Kidney (tissue), 14 donors: ENCODE results near the gene BDKRB2. TPM values are rescaled to one million over a fixed set of nuclear protein-coding genes. Genes with fewer than 3 reads are reported as not detected.

Experiments used
- DNase-seq, 5 donors: peaks; one replicate each; pipeline ENCODE4 v3.0.0-alpha.2; 2013 to 2020
- FAIRE-seq: peaks from 2 replicates; lab custom pipeline; 2012; peaks lifted over from hg19 to GRCh38; lab: Jason Lieb, UNC
- H3K27ac ChIP-seq, 2 donors: one replicate each; pipeline ENCODE4 v1.7.0; 2013; ENCODE audit warnings: low read depth in 2 of 2, low read length in 2 of 2, inconsistent platforms in 1 of 2
- H3K27me3 ChIP-seq: one replicate; pipeline ENCODE4 v1.7.1; 2013; ENCODE audit warnings: low read length, inconsistent platforms; ENCODE audit not compliant: control insufficient read depth, insufficient read depth
- H3K36me3 ChIP-seq, 3 donors: one replicate each; pipeline versions ENCODE4 v1.7.0 to v1.7.1; 2013; ENCODE audit warnings: low read length in 3 of 3, control low read depth in 1 of 3, inconsistent platforms in 1 of 3; ENCODE audit not compliant: insufficient read depth in 3 of 3, control insufficient read depth in 2 of 3
- H3K4me1 ChIP-seq, 3 donors: one replicate each; pipeline versions ENCODE4 v1.7.0 to v1.7.1; 2013; ENCODE audit warnings: low read length in 3 of 3, inconsistent platforms in 1 of 3, low read depth in 1 of 3; ENCODE audit not compliant: control insufficient read depth in 2 of 3, insufficient read depth in 2 of 3
- H3K4me3 ChIP-seq, 3 donors: one replicate each; pipeline versions ENCODE4 v1.7.0 to v1.8.1; 2013; ENCODE audit warnings: low read length in 3 of 3, control low read depth in 1 of 3, inconsistent platforms in 1 of 3
- H3K9ac ChIP-seq, 3 donors: one replicate each; pipeline versions ENCODE4 v1.7.0 to v1.7.1; 2013; ENCODE audit warnings: low read length in 3 of 3, control low read depth in 1 of 3, inconsistent platforms in 1 of 3
- H3K9me3 ChIP-seq, 3 donors: one replicate each; pipeline versions ENCODE4 v1.7.0 to v1.7.1; 2013; ENCODE audit warnings: low read length in 3 of 3, control low read depth in 1 of 3, inconsistent platforms in 1 of 3; ENCODE audit not compliant: control insufficient read depth in 2 of 3, insufficient read depth in 1 of 3
- CTCF ChIP-seq: IDR thresholded peaks from 3 replicates; pipeline ENCODE4 v1.5.1; 2012; ENCODE audit warnings: mild to moderate bottlenecking, moderate library complexity, borderline replicate concordance; ENCODE audit not compliant: insufficient read depth; ENCODE audit errors: extremely low read depth
- intact Hi-C: fragments of 100-400 bp; cut with DNase I; formaldehyde crosslinking; loops from one replicate; pipeline ENCODE4 v1.11.1; 2022
- polyA plus RNA-seq: library from polyadenylated mRNA; stranded (reverse); fragments of 350-450 nt; fragmentation: Illumina TruSeq; extraction: RNeasy Lipid Tissue Mini Kit (QIAGEN cat#74804); gene quantifications from one replicate; pipeline ENCODE4 v1.2.3, GENCODE V29; 2014; ENCODE audit warnings: low read depth, low replicate concordance; ENCODE audit not compliant: insufficient read depth
- total RNA-seq: library from RNA; stranded (reverse); fragmentation: NEBNext Ultra II Directional; extraction: Animal tissue kit (Norgen Biotek cat#: 25700); gene quantifications from one replicate; pipeline ENCODE4 v1.2.1, GENCODE V29; 2021
- donor health status: control.
- donor health status: control.
- donor health status: control.
- donor health status: control.
- donor health status: control.
- donor health status: DM: yes; HTN: yes; CAD: no.
- donor health status: Normal renal cell carcinoma (clear cell type).

Gene BDKRB2
- total and polyA plus RNA-seq, 2 donors from 2014 or later = 7.4 to 16.1 TPM

- intact Hi-C loops = no loop called here
- FAIRE-seq = no peak
These were observed 43.0 kb upstream of the BDKRB2 start for GRCh38 chr14:96161636-96162035.

GRCh38 chr14:96162265-96162664, 42.4 kb upstream of the BDKRB2 start:
- DNase-seq = peak in 2 of 5 donors; percentile 1 to 7
- no peak overlapping the region for H3K9ac ChIP-seq
- H3K4me3 ChIP-seq = no peak overlapping the region
- H3K9me3 ChIP-seq = no peaks in the 10 kb centered on the region
- intact Hi-C loops = no loop called here
- H3K36me3 ChIP-seq = no peaks in the 10 kb centered on the region
- peaks cover 0 to 11% (median 0%) of the 10 kb centered on the region in 3 donors for H3K4me1 ChIP-seq
- no peak overlapping the region for H3K27ac ChIP-seq
- no peaks in the 10 kb centered on the region for H3K27me3 ChIP-seq
- TF ChIP-seq CTCF = no peak
- FAIRE-seq = no peak

More at GRCh38 chr14:96161636-96162035, 43.0 kb upstream of the BDKRB2 start:
- peak in 1 of 5 donors; percentile 3 for DNase-seq
- Histone ChIP-seq H3K27ac (no peak overlapping the region), H3K9me3 (no peaks in the 10 kb centered on the region), H3K36me3 (no peaks in the 10 kb centered on the region), H3K9ac (no peak overlapping the region), H3K4me1 (peaks cover 0 to 5% (median 0%) of the 10 kb centered on the region in 3 donors), H3K27me3 (no peaks in the 10 kb centered on the region), H3K4me3 (no peak overlapping the region)
- TF ChIP-seq CTCF = no peak

- no peak for TF ChIP-seq CTCF
- peaks cover 0 to 13% (median 0%) of the 10 kb centered on the region in 3 donors for H3K4me1 ChIP-seq
- H3K36me3 ChIP-seq = no peaks in the 10 kb centered on the region
- intact Hi-C loops = no loop called here
- H3K27ac ChIP-seq = no peak overlapping the region
- FAIRE-seq = no peak
- peak in 1 of 5 donors; percentile 13 for DNase-seq
- H3K4me3 ChIP-seq = no peak overlapping the region
- no peaks in the 10 kb centered on the region for H3K27me3 ChIP-seq
- H3K9ac ChIP-seq = no peak overlapping the region
- no peaks in the 10 kb centered on the region for H3K9me3 ChIP-seq
These were observed 41.9 kb upstream of the BDKRB2 start for GRCh38 chr14:96162741-96163140.
